ENCODE results near the gene KIF5B.

- no peak for TF ChIP-seq GATA2 (IDR thresholded peaks at IDR 0.05; ENCODE audit: low read depth, low read length)
- TF ChIP-seq GATA3 (IDR thresholded peaks at IDR 0.05; ENCODE audit: low read depth, low read length), result no peak
Observed at GRCh38 chr10:32017044-32017443, 39.2 kb downstream of the KIF5B start.

Data from SH-SY5Y (cell line).